Stimulated activated naive CD4-positive, alpha-beta T cell (primary cell): ENCODE measurements around the gene CBR4.

Source experiments
- DNase-seq, 6 experiments: peaks; one replicate each; lab custom pipeline; 2025; lab: John Stamatoyannopoulos, UW

CBR4 gene

DNA sequence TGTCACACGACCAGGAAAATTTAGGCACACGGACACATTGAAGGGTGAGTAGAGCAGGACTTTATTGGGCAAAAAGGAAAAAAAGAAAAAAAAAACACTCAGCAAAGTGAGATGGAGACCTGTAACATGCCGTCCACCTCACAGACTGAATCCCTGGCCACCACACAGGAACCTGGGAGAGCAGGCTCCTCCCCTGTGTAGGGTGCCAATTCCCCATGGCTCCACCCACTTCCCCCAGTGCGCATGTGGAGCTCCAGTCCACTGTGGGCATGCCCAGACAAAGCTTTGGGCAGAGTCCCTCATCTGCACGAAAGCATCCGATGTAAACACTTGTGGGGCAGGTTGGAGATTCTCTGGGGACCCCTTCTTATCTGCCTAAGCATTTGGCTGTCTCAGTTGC, 23.6 kb upstream of the CBR4 start:
- DNase-seq = no peak

DNA sequence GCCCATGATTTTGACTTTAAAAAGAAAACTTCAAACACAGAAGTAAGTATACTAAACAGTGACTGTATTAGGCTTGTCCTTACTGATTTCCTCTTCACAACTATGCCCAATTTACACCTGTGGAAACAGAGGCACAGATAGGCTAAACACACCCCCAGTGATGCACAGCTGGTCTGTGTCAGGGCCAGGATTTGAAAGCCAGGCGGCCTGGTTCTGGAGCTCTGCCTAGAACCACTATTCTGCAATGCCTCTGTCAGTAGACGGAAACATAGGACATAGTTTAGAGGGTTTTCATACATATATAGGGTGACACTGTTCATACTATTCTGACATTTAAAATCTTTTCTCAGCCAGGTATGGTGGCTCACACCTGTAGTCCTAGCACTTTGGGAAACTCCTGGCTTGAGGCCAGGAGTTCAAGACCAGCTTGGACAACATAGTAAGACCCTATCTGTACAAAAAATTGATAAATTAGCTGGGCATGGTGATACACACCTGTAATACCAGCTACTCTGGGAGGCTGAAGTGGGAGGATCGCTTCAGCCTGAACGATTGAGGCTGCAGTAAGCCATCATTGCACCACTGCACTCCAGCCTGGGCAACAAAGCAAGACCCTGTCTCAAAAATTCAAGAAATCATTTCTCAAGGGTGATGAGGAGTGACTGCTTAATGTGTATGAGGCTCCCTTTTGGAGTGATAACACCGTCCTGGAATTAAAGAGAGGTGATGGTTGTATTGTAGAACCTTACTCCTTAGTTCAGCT, 23.0 kb upstream of the CBR4 start:
- DNase-seq = no peak

DNA sequence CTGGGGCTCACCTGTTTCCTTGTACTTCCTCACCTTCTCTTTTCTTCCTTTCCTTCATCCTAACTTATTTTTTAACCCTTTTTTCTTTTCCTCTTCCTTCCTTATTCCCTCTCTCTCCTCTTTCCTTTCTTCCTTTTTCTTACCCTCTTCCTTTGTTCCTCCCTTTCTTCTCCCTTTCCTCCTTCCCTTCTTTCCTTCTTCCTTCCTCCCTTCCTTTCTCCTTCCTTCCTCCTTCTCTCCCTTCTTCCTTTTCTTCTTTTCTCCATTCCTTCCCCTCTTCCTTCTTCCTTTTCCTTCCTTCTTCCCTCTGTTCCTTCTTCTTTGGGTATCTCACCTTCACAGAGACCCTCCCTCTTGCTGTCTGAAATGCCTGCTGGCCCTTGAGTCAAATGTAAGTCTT, 22.1 kb upstream of the CBR4 start:
- no peak for DNase-seq

DNA sequence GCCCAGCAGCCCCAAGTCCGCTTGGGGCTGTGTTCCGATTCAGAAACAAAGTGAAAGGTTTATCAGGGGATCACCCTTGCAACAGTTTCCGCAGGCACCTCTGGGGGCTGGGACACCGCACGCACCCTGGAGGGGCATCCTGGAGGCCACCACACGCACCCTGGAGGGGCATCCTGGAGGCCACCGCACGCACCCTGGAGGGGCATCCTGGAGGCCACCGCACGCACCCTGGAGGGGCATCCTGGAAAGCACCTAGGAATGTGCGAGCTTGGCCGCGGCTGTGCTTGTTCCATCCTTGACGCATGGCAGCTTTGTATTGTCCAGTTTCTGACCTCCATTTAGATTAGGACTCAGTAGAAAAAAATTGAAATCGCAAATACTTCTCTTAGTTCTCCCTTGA, 21.3 kb upstream of the CBR4 start:
- no peak for DNase-seq

DNA sequence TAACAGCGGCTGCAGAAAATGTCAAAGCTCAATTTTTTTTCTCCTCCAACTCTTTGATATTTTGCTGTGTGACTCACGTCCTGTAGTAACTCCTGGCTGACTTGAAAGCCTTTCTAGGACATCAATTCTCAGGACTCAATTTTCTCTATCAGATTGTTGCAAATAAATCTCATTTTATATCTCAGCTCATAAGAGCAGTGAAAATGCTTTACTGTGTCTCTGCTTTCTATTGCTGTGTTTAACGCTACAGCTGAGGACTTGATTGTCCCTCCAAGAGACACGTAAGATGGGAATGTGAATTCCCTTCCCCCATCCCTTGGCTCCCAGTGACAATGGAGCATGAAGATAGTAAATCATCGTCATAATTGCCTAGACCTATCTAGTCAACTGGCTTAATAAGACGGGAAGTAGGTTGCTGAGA, 20.5 kb upstream of the CBR4 start:
- DNase-seq = no peak

DNA sequence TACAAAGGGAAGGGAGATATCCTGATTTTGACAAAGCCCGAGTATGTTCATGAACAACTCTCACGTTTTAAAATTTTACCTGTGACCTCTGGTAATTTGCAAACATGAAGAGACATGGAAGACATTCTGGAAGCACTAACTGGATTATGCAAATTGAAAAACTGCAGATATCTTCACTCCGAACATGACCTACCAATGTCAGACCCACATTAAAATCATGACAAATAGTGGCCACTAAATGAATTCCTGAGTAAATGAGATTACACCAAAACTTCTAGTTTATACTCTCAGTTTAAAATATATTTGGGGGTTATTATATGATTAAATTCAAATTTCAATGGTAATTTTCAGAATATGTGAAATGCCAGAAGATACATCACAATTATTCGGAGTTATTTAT, 19.9 kb upstream of the CBR4 start:
- DNase-seq = no peak

DNA sequence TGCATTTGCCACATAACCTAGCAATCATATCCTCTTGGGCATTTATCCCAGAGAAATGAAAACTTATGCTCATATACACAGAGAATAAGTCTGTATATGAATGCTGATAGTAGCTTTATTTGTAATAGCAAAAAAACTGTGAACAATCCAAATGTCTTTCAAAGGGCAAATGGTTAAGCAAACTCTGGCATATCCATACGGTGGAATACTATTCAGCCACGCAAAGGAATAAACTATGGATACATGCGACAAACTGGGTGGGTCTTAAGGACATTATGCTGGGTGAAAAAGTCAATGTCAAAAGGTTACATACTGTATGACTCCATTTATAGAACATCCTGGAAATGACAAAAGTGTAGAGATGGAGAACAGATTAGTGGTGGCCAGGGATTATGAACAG, 17.6 kb upstream of the CBR4 start:
- no peak for DNase-seq

DNA sequence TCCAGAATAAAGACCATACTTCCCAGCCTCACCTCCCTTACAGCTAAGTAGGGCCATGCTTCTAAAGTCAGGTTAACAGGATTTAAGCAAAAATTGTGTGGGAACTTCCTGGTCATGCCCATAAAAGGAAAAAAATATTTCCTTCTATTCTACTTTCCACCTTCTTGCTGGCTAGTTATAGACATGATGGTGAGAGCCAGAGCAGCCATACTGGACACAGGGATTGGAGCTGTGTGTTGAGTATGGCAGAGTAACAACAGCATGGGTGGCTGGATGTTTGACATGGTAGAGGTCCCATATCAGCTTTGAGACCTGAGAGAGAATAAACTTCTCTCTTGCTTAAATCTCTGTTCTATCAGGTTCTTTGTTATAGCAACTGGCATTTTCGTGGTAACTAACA, 15.1 kb upstream of the CBR4 start:
- DNase-seq = no peak

DNA sequence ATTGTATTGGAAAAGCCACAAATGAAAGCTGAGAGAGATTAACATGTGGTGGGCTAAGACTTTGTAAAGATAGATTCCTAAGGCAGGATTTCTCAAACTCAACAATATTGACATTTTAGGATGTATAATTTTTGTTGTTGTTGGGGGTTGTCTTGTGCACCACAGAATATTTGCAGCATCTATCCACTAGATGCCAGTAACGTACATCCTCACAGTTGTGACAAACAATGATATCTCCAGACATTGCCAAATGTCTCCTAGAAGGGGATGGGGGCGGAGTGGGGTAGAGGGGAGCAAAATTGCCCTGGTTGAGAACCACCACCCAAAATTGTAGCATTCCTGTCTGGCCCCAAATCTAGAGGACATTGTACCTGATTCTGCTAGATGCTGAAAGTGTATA, 14.7 kb upstream of the CBR4 start:
- DNase-seq = no peak

DNA sequence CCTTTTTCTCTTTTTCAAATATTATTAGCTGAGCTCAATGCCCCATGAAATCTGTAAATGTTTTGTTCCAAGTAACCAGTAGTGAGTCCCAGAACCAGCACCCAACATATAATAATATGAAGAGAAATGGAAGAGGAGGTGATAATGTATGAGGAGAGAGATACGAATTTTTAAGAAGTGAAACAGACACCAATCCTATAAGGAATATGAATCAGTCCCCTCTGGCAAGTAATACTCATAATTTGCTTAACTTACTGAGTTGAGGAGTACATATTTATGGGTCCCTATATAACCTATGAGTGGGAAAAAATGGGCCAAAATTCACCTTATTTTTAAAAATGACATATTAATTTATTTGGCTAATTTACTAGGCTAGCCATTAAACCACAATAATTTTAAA, 8.4 kb upstream of the CBR4 start:
- DNase-seq = no peak

DNA sequence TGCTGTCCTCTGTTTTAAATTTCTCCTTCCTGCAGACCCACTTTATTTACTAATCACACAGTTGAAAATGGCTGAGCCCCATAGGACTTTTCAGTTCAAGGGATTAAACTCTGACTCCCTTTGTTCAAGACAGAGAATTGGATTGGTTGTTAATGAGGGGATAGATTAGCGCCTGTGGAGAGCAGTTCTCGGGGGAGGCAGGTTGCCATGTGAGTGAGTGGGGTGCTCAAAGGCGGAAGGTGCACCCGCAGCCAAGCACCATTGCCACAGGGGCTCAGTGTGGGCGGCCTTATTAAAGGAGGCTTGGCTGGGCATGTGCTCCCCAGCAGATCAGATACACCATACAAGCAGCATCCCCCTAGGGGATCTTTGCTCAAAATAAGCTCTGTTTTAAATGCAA, 7.9 kb upstream of the CBR4 start:
- no peak for DNase-seq

DNA sequence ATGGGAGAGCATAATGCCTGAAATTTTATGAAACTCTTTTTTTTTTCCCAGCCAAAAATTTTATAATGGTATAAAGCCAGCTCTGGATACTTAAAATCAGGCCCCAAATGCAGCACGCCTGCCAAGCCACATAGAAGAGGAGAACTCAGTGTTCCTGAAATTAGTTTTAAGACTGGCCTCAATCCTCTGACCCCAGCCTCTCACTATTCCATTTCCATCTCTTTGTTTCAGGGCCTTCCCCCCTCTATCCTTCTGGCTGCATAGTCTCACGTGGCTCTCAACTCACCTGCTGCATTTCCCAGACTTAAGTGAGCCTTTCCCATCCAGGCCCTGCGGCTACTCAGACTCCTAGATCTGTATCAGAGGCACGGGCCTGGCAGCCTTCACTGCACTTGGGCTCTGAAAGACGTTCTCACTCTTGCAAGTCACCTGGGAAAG, 5.2 kb upstream of the CBR4 start:
- DNase-seq = no peak

DNA sequence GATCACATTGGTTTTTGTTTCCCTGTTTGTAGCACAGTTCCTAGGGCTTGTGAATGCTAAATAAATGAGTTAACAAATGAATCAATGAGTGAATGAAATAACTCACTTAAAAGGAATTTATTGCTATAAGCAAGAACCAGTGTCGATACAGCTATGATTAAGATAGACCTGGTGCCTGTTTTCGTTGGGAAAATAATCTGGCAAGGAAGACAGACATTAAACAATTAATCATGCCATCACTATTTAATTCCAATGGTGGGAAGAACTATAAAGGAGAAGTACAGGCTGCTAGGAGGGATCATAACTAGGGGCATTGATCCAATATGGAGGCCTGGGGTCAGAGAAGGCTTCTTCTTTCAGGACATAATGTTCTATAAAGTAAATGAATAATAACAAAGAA, 4.5 kb upstream of the CBR4 start:
- DNase-seq = no peak

DNA sequence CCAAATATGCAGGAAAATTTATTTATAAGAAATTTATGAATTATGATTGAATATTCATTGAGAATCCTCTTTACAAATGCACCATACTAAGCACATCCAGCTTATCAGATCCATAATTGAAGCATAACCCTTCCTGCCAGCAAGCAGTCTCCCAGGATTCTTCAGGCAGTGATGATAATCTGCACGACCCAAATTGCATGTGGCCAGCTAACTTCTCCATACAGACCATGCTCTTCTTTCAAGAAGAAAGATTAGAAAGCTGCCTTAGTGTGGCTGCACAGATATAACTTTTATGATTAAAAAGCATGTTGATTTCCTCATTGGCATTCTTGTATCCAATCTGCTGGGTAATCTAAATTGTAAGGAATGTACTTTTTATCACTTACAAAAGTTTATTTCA, 3.3 kb upstream of the CBR4 start:
- no peak for DNase-seq

DNA sequence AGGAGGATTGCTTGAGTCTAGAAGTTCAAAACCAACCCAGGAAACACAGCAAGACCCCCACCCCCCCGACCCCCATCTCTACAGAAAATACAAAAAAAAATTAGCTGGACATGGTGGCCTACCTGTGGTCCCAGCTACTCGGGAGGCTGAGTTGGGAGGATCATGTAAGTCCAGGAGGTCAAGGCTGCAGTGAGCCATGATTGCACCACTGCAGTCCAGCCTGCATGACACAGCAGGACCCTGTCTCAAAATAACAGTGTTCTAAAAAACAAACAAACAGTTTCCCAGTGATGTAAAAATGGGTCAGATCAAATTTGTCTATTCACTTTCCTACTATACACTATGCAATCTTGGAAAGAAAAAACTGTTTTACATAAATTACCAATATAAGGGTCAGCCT, 2.0 kb upstream of the CBR4 start:
- no peak for DNase-seq

DNA sequence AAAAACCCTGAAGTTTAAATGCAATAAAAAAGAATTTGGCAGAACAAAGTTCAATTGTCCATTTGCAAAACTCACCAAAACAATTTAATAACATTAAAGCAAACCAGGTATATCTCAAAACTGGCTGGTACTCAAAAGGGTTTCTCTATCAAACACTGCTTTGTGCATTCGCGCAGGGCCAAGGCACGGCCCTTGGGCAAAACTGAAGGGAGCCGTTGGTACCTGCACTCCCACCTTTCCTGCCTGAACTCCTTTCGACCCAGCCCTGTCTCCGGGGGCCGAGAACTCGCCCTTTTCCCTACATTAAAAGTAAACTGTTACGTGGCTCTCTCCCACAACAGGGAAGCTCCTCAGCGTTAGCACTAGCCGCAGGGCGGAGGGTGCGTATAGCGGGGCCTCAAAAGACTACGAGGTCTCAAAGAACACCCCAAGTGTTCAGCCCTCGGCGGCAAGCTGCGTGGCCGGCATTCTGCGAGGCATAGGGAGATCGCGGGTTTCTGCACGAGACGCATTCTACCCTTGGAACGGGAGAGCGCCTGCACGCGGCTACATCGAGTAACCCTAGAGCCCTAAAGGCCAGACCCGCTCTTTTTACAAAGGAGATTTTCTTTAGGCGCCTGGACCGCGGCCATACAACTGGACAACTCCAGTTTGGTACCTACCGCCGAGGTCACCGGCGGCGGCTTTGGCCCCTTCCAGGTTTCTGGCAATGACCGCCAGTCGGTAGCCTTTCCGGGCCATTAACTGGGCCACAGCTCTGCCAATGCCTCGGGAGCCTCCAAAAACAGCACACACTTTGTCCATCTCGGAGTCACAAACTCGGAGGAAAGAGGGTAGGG, 550 bp downstream of the CBR4 start:
- DNase-seq = peak; percentile 19 to 76 (median 45)

DNA sequence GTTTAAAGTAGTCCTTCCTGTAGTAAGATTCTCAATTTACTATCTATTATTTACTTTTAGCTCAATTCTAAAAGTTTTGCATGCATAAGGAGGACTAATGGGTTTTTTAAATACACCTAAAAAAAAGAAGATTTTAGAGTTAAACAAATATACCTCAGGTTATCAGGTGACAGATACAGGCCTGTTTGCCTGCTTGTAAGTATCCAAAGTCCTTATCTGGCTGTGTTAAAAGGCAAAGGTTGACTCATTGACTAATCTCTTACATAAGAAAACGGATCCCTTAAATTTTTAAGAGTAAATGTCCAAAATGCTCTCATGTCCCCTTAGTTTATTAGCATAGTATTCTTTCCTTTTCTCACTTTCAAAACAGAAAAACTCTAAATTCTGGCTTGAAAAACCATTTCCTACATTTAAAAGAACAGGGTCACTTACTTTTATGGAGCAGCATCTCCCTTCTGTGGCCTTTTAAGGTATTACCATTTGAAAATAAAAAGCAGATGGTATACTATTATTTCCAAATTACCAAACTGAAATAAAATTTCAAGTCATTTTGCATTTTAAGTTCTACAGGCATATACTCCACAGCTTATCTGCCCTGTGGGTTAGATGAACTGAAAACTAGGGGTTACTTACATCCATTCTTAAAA, 4.5 kb downstream of the CBR4 start:
- peak in 2 of 6 experiments; percentile 6 for DNase-seq

DNA sequence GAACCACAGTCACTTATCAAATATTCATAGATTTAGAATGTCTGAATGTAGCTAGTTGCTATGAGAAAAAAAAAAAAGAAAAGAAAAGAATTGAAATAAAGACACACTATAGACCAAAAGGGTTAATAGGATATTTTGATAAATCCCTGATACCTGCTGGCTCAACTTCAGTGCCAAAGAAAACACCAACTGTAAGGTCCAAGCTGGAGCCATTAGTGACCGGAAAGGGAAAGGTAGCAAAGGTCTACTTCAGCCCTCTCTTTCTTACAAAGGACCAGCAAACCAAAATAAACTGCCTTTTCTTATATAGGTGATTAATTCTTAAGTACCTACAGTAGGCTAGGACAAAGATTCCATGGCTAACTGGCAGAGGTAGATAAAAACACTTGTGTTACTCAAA, 9.7 kb downstream of the CBR4 start:
- no peak for DNase-seq

DNA sequence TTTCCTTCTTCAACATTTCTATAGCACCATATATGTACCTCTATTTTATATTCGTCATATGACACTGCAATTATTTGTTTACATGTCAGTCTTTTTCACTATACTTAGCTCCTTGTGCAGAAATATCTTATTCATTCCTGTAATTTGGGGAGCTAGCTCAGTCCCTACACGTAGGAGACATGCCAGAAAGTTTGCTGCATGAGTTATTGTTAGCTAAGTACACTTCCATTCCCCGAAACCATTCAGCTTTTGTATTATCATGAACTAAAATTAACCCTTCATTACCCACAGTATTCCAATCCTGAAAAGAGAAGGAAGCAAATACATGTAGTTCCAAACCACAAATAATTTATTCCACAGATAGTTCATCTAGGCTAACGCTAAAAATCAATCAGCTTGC, 10.2 kb downstream of the CBR4 start:
- no peak for DNase-seq

DNA sequence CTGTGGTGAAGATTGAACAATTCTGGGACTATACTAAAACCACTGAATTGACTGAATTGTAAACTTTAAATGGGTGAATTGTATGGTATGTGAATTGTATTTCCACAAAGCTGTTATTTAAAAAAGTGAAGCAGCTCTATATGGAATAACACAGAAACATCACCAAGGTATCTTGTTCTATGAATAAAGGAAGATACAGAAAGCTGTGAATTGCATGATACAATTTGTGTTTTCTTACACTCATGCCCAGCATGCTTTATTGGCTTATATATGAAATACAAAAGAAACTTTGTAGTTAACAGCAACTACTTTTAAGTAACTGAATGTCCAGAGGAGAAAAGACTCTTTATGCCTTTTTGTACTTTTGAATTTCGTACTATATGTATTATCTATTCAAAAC, 11.5 kb downstream of the CBR4 start:
- no peak for DNase-seq

DNA sequence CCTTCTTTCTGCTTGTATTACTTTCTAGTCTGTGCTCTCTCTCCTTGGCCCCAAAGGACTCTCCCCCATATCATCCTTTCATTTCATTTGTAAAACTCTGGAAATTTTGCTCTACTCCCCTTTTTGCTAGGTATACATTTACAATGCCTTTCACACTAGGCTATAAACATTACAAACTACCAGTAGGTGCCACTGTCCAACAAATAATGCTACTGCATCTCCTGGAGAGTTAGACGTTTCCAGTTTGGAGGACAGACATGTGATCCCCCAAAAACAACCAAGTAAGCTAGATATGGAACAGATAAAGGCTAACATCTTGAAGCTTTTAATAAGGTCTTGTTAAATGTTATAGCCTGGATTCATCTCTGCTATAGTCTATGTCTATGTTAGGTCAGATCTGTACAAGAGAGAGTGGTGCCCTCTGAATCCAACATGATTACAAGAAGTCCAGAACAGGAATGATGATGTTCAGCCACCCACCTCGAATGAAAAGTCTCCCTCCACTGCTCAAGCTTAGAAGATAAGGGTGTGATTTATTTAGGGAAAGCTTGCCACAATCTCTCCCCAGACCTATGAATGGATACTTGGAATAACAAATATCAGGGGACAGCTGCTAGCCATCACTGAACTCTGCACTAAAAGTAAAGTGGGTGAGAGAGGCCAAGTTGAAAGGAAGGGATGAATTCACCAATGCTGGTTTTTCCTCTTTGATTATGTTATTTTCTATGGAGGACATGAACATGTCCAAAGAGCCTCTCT, 14.3 kb downstream of the CBR4 start:
- DNase-seq = no peak

DNA sequence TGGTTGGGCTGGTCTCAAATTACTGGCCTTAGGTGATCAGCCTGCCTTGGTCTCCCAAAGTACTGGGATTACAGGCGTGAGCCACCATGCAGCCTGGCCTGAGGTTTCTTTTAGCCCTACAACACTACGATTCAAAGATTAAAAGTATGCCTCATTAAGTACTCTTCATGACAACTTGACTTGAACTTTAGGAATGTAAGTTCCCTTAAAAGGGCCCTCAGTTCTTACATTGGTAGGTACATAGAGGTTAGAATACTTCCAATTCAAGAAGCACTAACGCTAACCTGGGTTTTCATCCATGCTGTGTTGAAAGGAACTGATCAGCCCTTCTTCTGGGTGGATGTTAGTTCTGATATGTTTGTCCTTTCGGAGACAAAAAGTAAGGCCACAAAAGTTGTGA, 15.1 kb downstream of the CBR4 start:
- no peak for DNase-seq
